B cell (primary cell): ENCODE results near the gene FIBCD1. TPM values are rescaled to one million over a fixed set of nuclear protein-coding genes. Genes with fewer than 3 reads are reported as not detected.

Experiments used
- ATAC-seq: fragments of 200-7000 bp; cut with Tn5 transposase; one replicate; pipeline ENCODE4 v1.10.0; 2021; ENCODE audit warnings: low read depth, mild to moderate bottlenecking, moderate number of reproducible peaks, moderate library complexity
- CTCF ChIA-PET: fragments of 350-600 bp; sonication (Branson Sonifier 250); formaldehyde crosslinking; loops from one replicate; lab custom pipeline; 2021; ENCODE audit warnings: antibody characterized with exemption, inconsistent platforms; lab: Charles Lee
- POLR2A ChIA-PET: fragments of 350-600 bp; sonication (Branson Sonifier 250); formaldehyde crosslinking; loops from one replicate; lab custom pipeline; 2021; ENCODE audit warnings: antibody characterized with exemption; lab: Charles Lee
- DNase-seq: peaks from one replicate; pipeline ENCODE4 v3.0.0; 2013
- H2AFZ ChIP-seq: 2 replicates; pipeline ENCODE4 v1.6.1; 2012; ENCODE audit warnings: mild to moderate bottlenecking, low read depth, low read length; ENCODE audit not compliant: insufficient read depth, poor library complexity, severe bottlenecking
- H3K27ac ChIP-seq, 2 donors: 1 replicate in 1 of 2; 2 replicates in 1 of 2; pipeline ENCODE4 v1.5.1; 2012 to 2013; ENCODE audit warnings: low read length in 2 of 2, mild to moderate bottlenecking in 2 of 2, moderate library complexity in 1 of 2
- H3K27me3 ChIP-seq, 4 experiments: fragments of 200-600 bp in 1 of 4; sonication (generic) in 1 of 4; replicated peaks in 1 of 4; 1 replicate in 2 of 4; 2 replicates in 2 of 4; pipeline versions ENCODE4 v1.6.1 to v1.7.0; 2013 to 2016; ENCODE audit warnings: low read length in 3 of 4, mild to moderate bottlenecking in 2 of 4, mixed read lengths in 1 of 4, moderate library complexity in 1 of 4; ENCODE audit not compliant: insufficient read depth in 4 of 4, control insufficient read depth in 3 of 4; ENCODE audit errors: control extremely low read depth in 1 of 4
- H3K36me3 ChIP-seq, 2 experiments: replicated peaks in 1 of 2; 1 replicate in 1 of 2; 2 replicates in 1 of 2; pipeline versions ENCODE4 v1.6.1 to v1.7.1; 2013; ENCODE audit warnings: low read length in 1 of 2; ENCODE audit not compliant: insufficient read depth in 2 of 2, control insufficient read depth in 1 of 2; ENCODE audit errors: control extremely low read depth in 1 of 2, extremely low read depth in 1 of 2
- H3K4me1 ChIP-seq, 2 donors: fragments of 200-600 bp in 1 of 2; sonication (generic) in 1 of 2; 1 replicate in 1 of 2; 2 replicates in 1 of 2; pipeline versions ENCODE4 v1.5.1 to v1.6.1; 2013 to 2017; ENCODE audit warnings: low read length in 2 of 2; ENCODE audit not compliant: control insufficient read depth in 2 of 2, insufficient read depth in 2 of 2
- H3K4me2 ChIP-seq: replicated peaks from 2 replicates; pipeline ENCODE3; 2012; ENCODE audit warnings: mild to moderate bottlenecking, low read depth, low read length; ENCODE audit not compliant: poor library complexity, severe bottlenecking
- H3K4me3 ChIP-seq, 5 experiments: fragments of 200-600 bp in 1 of 5; sonication (generic) in 1 of 5; 1 replicate in 3 of 5; 2 replicates in 2 of 5; pipeline versions ENCODE4 v1.5.1 to v1.7.0; 2011 to 2016; ENCODE audit warnings: low read length in 4 of 5, mild to moderate bottlenecking in 4 of 5, low read depth in 2 of 5, control low read depth in 1 of 5, moderate library complexity in 1 of 5; ENCODE audit not compliant: insufficient read depth in 1 of 5; ENCODE audit errors: control extremely low read depth in 1 of 5, extremely low read depth in 1 of 5
- H3K79me2 ChIP-seq: fragments of 200-600 bp; sonication (generic); one replicate; pipeline ENCODE4 v1.6.0; 2016; ENCODE audit warnings: low read length; ENCODE audit not compliant: control insufficient read depth, insufficient read depth
- H3K9ac ChIP-seq: fragments of 200-600 bp; sonication (generic); 2 replicates; pipeline ENCODE4 v1.6.1; 2017; ENCODE audit warnings: mild to moderate bottlenecking, low read length, moderate library complexity
- H3K9me3 ChIP-seq, 3 donors: one replicate each; pipeline versions ENCODE4 v1.6.1 to v1.7.1; 2013; ENCODE audit warnings: low read length in 2 of 3; ENCODE audit not compliant: control insufficient read depth in 2 of 3, insufficient read depth in 1 of 3; ENCODE audit errors: control extremely low read depth in 1 of 3
- H4K20me1 ChIP-seq: 2 replicates; pipeline ENCODE4 v1.6.0; 2012; ENCODE audit warnings: mild to moderate bottlenecking, low read length; ENCODE audit not compliant: insufficient read depth, control insufficient read depth, poor library complexity, severe bottlenecking
- H3K27ac Mint-ChIP-seq: one replicate; pipeline ENCODE4 v1.8.0; 2021; ENCODE audit warnings: mixed read lengths
- H3K27me3 Mint-ChIP-seq: one replicate; pipeline ENCODE4 v1.8.0; 2021; ENCODE audit warnings: mixed read lengths
- H3K4me1 Mint-ChIP-seq: one replicate; pipeline ENCODE4 v1.8.0; 2021; ENCODE audit warnings: mixed read lengths
- H3K4me3 Mint-ChIP-seq: one replicate; pipeline ENCODE4 v1.8.0; 2021; ENCODE audit warnings: mixed read lengths
- H3K9me3 Mint-ChIP-seq: one replicate; pipeline ENCODE4 v1.8.0; 2022; ENCODE audit warnings: mixed read lengths; ENCODE audit not compliant: insufficient read depth
- CTCF ChIP-seq: fragments of 200-600 bp; IDR thresholded peaks from one replicate; pipeline ENCODE4 v1.8.0; 2022; ENCODE audit warnings: antibody characterized with exemption, mild to moderate bottlenecking
- EZH2 ChIP-seq: IDR thresholded peaks from 2 replicates; pipeline ENCODE4 v1.6.1; 2012; ENCODE audit warnings: borderline replicate concordance, low read depth, mild to moderate bottlenecking, moderate library complexity, low read length; ENCODE audit not compliant: insufficient read depth, poor library complexity, severe bottlenecking
- WGBS: methylation state at CpG from one replicate; pipeline ENCODE4 v1.1.5; 2013; ENCODE audit warnings: missing lambda C conversion rate; ENCODE audit not compliant: insufficient coverage; 5-methylcytosine and 5-hydroxymethylcytosine counted together
- intact Hi-C: fragments of 100-400 bp; cut with micrococcal nuclease; formaldehyde crosslinking; loops from one replicate; pipeline ENCODE4 v1.10.0; 2022
- polyA plus RNA-seq: library from polyadenylated mRNA; depleted of rRNA; stranded (reverse); fragments of >200 nt; gene quantifications from 2 replicates; pipeline ENCODE4 v1.2.3, GENCODE V29; 2012
- total RNA-seq, 2 donors: library from RNA; stranded (reverse); fragments of 120-200 nt in 1 of 2; gene quantifications; 1 replicate in 1 of 2; 2 replicates in 1 of 2; pipeline versions ENCODE4 v1.2.3 to v1.2.4, GENCODE V29; 2013 to 2022

FIBCD1 gene
- total and polyA plus RNA-seq, 2 donors (not counting 1 experiment from before 2014, with no cell fraction given) = not detected

DNA sequence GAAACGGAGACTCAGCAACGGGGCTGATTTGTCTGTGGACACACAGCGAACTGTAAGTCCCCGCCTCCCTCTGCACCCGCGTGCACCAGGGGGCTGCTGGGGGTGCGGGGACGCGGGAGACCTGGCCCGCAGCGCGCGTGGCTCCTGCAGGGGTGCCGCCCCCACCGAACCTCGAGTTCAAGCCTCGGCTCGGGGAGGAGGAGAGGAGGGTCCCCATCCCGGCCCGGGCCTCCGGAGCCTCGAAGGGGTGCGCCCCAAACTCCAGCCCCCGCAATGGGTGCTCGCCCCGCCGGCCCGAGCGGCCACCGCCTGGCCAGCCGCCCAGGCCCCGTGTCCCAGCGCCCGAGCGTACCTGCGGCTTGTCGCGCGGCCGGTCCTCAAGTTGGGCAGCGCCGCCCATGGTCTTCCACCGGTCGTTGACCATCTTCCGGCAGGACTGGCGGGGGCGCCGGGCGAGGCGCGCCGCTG lies 829 bp downstream of the FIBCD1 start:
- H3K4me1 ChIP-seq = peaks cover 19 to 32% of the 10 kb centered on the region in 2 donors
- DNase-seq (no peak), ATAC-seq (no peak)
- H3K4me3 ChIP-seq = no peak overlapping the region
- H3K79me2 ChIP-seq = no peaks in the 10 kb centered on the region
- H3K9me3 ChIP-seq = no peaks in the 10 kb centered on the region
- POLR2A ChIA-PET = no interaction called here
- H3K27ac ChIP-seq = no peak overlapping the region
- H3K27ac Mint-ChIP-seq = no peak overlapping the region
- CTCF ChIA-PET = no interaction called here
- peaks cover 21% of the 10 kb centered on the region for H3K4me1 Mint-ChIP-seq
- peaks cover 51% of the 10 kb centered on the region for H3K27me3 Mint-ChIP-seq
- H4K20me1 ChIP-seq = no peaks in the 10 kb centered on the region
- H3K9ac ChIP-seq = no peak overlapping the region
- peak overlapping the region; percentile 33 for H3K4me3 Mint-ChIP-seq
- H3K27me3 ChIP-seq = peaks cover 0 to 78% (median 37%) of the 10 kb centered on the region in 4 experiments
- no peaks in the 10 kb centered on the region for H3K9me3 Mint-ChIP-seq
- H3K4me2 ChIP-seq = peak overlapping the region; percentile 77
- no peaks in the 10 kb centered on the region for H3K36me3 ChIP-seq
- intact Hi-C loops = no loop called here
- no peak for TF ChIP-seq EZH2
- TF ChIP-seq CTCF = no peak
- no peak overlapping the region for H2AFZ ChIP-seq
- WGBS = 4% methylated on average over 47 of the region's 52 CpGs

- intact Hi-C loops = no loop called here
- Histone ChIP-seq H3K4me3 (no peak overlapping the region), H3K9me3 (peaks cover 0 to under 1% (median 0%) of the 10 kb centered on the region in 3 donors), H4K20me1 (no peaks in the 10 kb centered on the region), H2AFZ (no peak overlapping the region), H3K27ac (no peak overlapping the region), H3K79me2 (no peaks in the 10 kb centered on the region), H3K4me1 (peaks cover 19 to 32% of the 10 kb centered on the region in 2 donors), H3K9ac (no peak overlapping the region), H3K4me2 (peak overlapping the region; percentile 77), H3K36me3 (no peaks in the 10 kb centered on the region), H3K27me3 (peaks cover 0 to 81% (median 42%) of the 10 kb centered on the region in 4 experiments)
- DNase-seq = no peak
- Mint-ChIP-seq H3K27me3 (peaks cover 57% of the 10 kb centered on the region), H3K4me1 (peaks cover 21% of the 10 kb centered on the region), H3K9me3 (no peaks in the 10 kb centered on the region), H3K4me3 (peak overlapping the region; percentile 41), H3K27ac (no peak overlapping the region)
- WGBS = 65% methylated on average over 22 of the region's 23 CpGs
- no peak for ATAC-seq
- POLR2A ChIA-PET = no interaction called here
- no peak for TF ChIP-seq EZH2
- TF ChIP-seq CTCF = no peak
- CTCF ChIA-PET = interaction anchor here (1.1 to 1.2 kb wide), 2 partner anchors 68 to 109 kb away, joined by 3 read pairs; no protein-coding TSS in a partner anchor
Measured at GRCh38 chr9:130937146-130938076, 1.6 kb downstream of the FIBCD1 start.
